Tibial artery (tissue), 4 donors: ENCODE results near the gene PDCD1LG2.
A peak's percentile ranks its signal among the peaks of the same experiment; 100 is the strongest.

Experiments used
- DNase-seq, 2 donors: peaks; one replicate each; pipeline ENCODE4 v3.0.0-alpha.2; 2019
- H3K27ac ChIP-seq, 2 donors: fragments of 200-600 bp; sonication (generic) in 1 of 2; 1 replicate in 1 of 2; 2 replicates in 1 of 2; pipeline ENCODE4 v1.5.1; 2018 to 2019; ENCODE audit warnings: mild to moderate bottlenecking in 1 of 2
- H3K27me3 ChIP-seq, 2 donors: fragments of 200-600 bp; sonication (generic) in 1 of 2; one replicate each; pipeline versions ENCODE4 v1.5.1 to v1.6.0; 2016 to 2019
- H3K36me3 ChIP-seq, 3 donors: fragments of 200-600 bp; sonication (generic) in 2 of 3; one replicate each; pipeline ENCODE4 v1.5.1; 2016 to 2019; ENCODE audit warnings: mild to moderate bottlenecking in 2 of 3
- H3K4me1 ChIP-seq, 4 donors: fragments of 200-600 bp; sonication (generic) in 2 of 4; 1 replicate in 3 of 4; 2 replicates in 1 of 4; pipeline ENCODE4 v1.5.1; 2016 to 2019
- H3K4me3 ChIP-seq, 2 donors: fragments of 200-600 bp; sonication (generic) in 1 of 2; 1 replicate in 1 of 2; 2 replicates in 1 of 2; pipeline ENCODE4 v1.5.1; 2018 to 2019; ENCODE audit warnings: mild to moderate bottlenecking in 2 of 2
- H3K9me3 ChIP-seq, 3 donors: fragments of 200-600 bp; sonication (generic) in 1 of 3; one replicate each; pipeline ENCODE4 v1.5.1; 2016 to 2019
- CTCF ChIP-seq, 2 experiments: fragments of 200-600 bp in 1 of 2; fragments of 450-650 bp in 1 of 2; IDR thresholded peaks; one replicate each; pipeline ENCODE4 v1.5.1; 2017 to 2019; ENCODE audit warnings: antibody characterized with exemption in 2 of 2, mild to moderate bottlenecking in 1 of 2, moderate library complexity in 1 of 2
- intact Hi-C: fragments of 100-400 bp; cut with DNase I; formaldehyde crosslinking; loops from one replicate; pipeline ENCODE4 v1.15.0; 2023; ENCODE audit warnings: low total_unique reads

The PDCD1LG2 gene

DNA sequence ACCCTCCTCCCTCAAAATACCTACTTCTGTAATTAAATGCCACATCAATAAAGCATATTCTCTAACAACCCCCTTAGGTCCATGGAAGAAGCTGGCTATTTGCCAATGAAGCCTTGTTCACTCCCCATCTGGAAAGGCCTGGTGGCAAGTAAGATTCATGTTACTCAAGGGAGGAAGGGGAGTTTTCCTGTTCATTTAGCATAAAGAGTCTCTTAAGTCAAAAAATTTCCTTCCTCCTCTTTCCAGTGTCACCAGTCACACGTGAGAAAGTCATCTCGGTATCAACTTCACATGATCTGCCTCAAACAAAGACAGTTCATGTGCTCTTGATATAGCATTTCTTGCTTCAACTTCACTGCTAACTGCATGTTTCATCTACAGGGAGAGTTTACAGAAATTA, 85.8 kb downstream of the PDCD1LG2 start:
- no peaks in the 10 kb centered on the region for H3K36me3 ChIP-seq
- H3K4me1 ChIP-seq: peaks cover 0 to 10% (median 0%) of the 10 kb centered on the region in 4 donors
- H3K9me3 ChIP-seq: no peaks in the 10 kb centered on the region
- no peak overlapping the region for H3K4me3 ChIP-seq
- TF ChIP-seq CTCF (IDR thresholded peaks at IDR 0.05): no peak
- no peak for DNase-seq
- H3K27me3 ChIP-seq: no peaks in the 10 kb centered on the region
- no peak overlapping the region for H3K27ac ChIP-seq
- intact Hi-C loops: no loop called here

GRCh38 chr9:5608298-5609225, 98.2 kb downstream of the PDCD1LG2 start:
- TF ChIP-seq CTCF (IDR thresholded peaks at IDR 0.05): peak in 1 of 2 experiments; percentile 9
- DNase-seq: no peak
- Histone ChIP-seq H3K4me3 (peak overlapping the region; percentile 45 to 53), H3K9me3 (no peaks in the 10 kb centered on the region), H3K36me3 (no peaks in the 10 kb centered on the region), H3K27me3 (no peaks in the 10 kb centered on the region), H3K27ac (peak overlapping the region; percentile 78 to 89), H3K4me1 (peaks cover 0 to 38% (median 3%) of the 10 kb centered on the region in 4 donors)
- intact Hi-C loops: no loop called here

GRCh38 chr9:5609226-5609596, 98.9 kb downstream of the PDCD1LG2 start:
- Histone ChIP-seq H3K27me3 (no peaks in the 10 kb centered on the region), H3K36me3 (no peaks in the 10 kb centered on the region), H3K9me3 (no peaks in the 10 kb centered on the region), H3K4me1 (peaks cover 0 to 38% (median 3%) of the 10 kb centered on the region in 4 donors), H3K4me3 (peak overlapping the region; percentile 45 to 53), H3K27ac (peak overlapping the region; percentile 78 to 89)
- no peak for TF ChIP-seq CTCF (IDR thresholded peaks at IDR 0.05)
- no peak for DNase-seq
- intact Hi-C loops: no loop called here

DNA sequence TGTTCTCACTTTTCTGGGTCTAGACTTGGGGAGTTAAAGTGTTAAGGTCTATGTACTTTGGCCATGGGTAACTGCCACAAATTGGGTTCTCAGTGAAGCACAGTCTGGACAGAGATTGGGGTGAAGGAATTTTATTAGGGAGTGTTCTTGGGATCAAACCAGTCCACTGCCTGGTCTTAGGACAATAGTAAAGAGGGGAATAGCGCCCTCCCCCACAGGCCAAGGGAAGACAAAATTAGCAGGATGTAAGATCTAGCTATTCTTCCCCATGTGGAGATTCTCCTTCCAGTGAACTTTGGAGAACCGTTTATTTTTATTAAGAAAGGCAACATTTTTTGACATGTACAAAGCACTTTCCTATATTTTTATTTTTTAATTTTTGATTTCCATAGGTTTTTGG, 100.2 kb downstream of the PDCD1LG2 start:
- no peak for DNase-seq
- intact Hi-C loops: no loop called here
- peak overlapping the region; percentile 3 to 89 for H3K27ac ChIP-seq
- TF ChIP-seq CTCF (IDR thresholded peaks at IDR 0.05): no peak
- no peaks in the 10 kb centered on the region for H3K27me3 ChIP-seq
- peaks cover 0 to 38% (median 3%) of the 10 kb centered on the region in 4 donors for H3K4me1 ChIP-seq
- no peak overlapping the region for H3K4me3 ChIP-seq
- no peaks in the 10 kb centered on the region for H3K9me3 ChIP-seq
- H3K36me3 ChIP-seq: no peaks in the 10 kb centered on the region

DNA sequence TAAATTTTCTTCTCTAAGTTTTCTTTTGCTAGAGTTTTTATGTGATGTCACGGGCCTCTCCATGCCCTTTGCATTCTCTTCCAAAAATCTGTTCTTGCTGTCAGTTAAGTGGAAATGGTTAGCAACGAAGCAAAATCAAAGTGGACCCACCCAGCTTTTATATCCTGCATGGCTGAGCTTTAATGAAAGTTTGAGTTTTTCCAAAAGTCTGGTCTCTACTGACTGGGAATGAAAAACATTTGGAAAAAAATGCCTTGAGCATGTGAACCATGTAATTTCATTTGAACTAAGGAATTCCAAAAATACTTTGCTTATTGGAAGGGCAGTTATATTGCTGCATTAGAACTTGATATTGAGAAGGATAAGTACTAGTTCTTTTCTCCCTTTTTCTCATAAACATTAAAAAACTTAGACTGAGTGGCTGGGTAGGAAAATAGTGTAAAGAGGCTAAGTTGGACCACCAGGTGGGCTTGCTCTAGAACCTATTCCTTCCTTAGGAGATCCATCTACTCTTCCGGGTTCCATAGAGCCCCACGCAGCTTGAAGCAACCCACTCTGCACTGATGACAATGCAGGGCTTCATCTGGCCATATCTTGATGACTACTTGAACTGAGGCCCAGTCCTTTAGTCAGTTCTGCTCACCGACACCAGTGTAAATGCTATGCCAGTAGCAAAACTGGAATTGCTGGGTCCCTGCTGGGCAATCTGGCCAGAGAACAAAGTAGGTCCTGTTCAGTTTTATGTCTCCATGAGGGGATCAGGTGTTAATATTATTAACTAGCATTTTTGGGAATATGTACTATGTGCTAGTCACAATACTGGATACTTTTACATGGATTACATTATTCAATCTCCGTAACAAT, 101.2 kb downstream of the PDCD1LG2 start:
- intact Hi-C loops: no loop called here
- Histone ChIP-seq H3K9me3 (no peaks in the 10 kb centered on the region), H3K36me3 (no peaks in the 10 kb centered on the region), H3K27me3 (no peaks in the 10 kb centered on the region), H3K4me1 (peaks cover 0 to 38% (median 3%) of the 10 kb centered on the region in 4 donors), H3K4me3 (no peak overlapping the region), H3K27ac (peak overlapping the region; percentile 3 to 89)
- no peak for DNase-seq
- no peak for TF ChIP-seq CTCF (IDR thresholded peaks at IDR 0.05)
